A549 (cell line): ENCODE data around the gene HOXC13.

Experiments
- BHLHE40 ChIP-seq: IDR thresholded peaks from 2 replicates; pipeline ENCODE4 v1.6.1; 2012; ENCODE audit warnings: low read depth, low read length, inconsistent platforms
- CBX8 ChIP-seq: fragments of 200-600 bp; sonication (generic); IDR thresholded peaks from 2 replicates; pipeline ENCODE4 v1.6.1; 2016
- CTCF ChIP-seq: fragments of >200 bp; sonication (Bioruptor Twin); formaldehyde crosslinking; IDR thresholded peaks from 3 replicates; pipeline ENCODE4 v1.5.1; 2016
- EP300 ChIP-seq, 2 experiments: fragments of >200 bp; sonication (Bioruptor Twin); formaldehyde crosslinking; IDR thresholded peaks; 2 replicates in 1 of 2; 3 replicates in 1 of 2; pipeline ENCODE4 v1.6.1; 2016 to 2017
- FOSL2 ChIP-seq, 2 experiments: fragments of 450-650 bp in 1 of 2; fragments of >200 bp in 1 of 2; sonication (Bioruptor Twin) in 1 of 2; formaldehyde crosslinking; IDR thresholded peaks; 2 replicates each; pipeline versions ENCODE4 v1.5.0 to v1.6.1; 2016 to 2020; ENCODE audit warnings: mild to moderate bottlenecking in 1 of 2, moderate library complexity in 1 of 2
- KDM1A ChIP-seq: fragments of 200-600 bp; sonication (generic); IDR thresholded peaks from 2 replicates; pipeline ENCODE4 v1.6.1; 2016; ENCODE audit warnings: low read depth, mild to moderate bottlenecking
- MAFK ChIP-seq: fragments of 450-650 bp; IDR thresholded peaks from 2 replicates; pipeline ENCODE4 v1.6.1; 2014; ENCODE audit not compliant: partially characterized antibody
- NFE2L2 ChIP-seq: fragments of 150-350 bp; conservative IDR thresholded peaks from 2 replicates; pipeline ENCODE4 v1.6.1; 2014; ENCODE audit warnings: low read length
- POLR2A ChIP-seq: IDR thresholded peaks from 2 replicates; pipeline ENCODE4 v1.6.1; 2012; ENCODE audit warnings: mild to moderate bottlenecking, low read length
- RAD21 ChIP-seq, 2 experiments: fragments of >200 bp in 1 of 2; sonication (Bioruptor Twin) in 1 of 2; formaldehyde crosslinking in 1 of 2; IDR thresholded peaks in 1 of 2; conservative IDR thresholded peaks in 1 of 2; 2 replicates in 1 of 2; 3 replicates in 1 of 2; pipeline ENCODE4 v1.6.1; 2012 to 2018; ENCODE audit warnings: inconsistent platforms in 1 of 2
- RARB ChIP-seq: fragments of 250-450 bp; sonication (Bioruptor Pico); IDR thresholded peaks from 2 replicates; pipeline ENCODE4 v1.8.0; 2021; ENCODE audit warnings: mild to moderate bottlenecking, moderate library complexity
- RFX5 ChIP-seq: fragments of 450-650 bp; IDR thresholded peaks from 2 replicates; pipeline ENCODE4 v1.7.1; 2014; ENCODE audit warnings: antibody characterized with exemption, mild to moderate bottlenecking, moderate library complexity
- SREBF2 ChIP-seq: fragments of 450-650 bp; IDR thresholded peaks from 2 replicates; pipeline ENCODE4 v1.6.1; 2014; ENCODE audit warnings: mild to moderate bottlenecking, moderate library complexity

DNA sequence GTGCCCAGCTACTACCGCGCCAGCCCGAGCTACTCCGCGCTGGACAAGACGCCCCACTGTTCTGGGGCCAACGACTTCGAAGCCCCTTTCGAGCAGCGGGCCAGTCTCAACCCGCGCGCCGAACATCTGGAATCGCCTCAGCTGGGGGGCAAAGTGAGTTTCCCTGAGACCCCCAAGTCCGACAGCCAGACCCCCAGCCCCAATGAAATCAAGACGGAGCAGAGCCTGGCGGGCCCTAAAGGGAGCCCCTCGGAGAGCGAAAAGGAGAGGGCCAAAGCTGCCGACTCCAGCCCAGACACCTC is 47.0 kb downstream of the HOXC13 start:
- TF ChIP-seq CTCF: no peak
- no peak for TF ChIP-seq NFE2L2
- no peak for TF ChIP-seq BHLHE40
- TF ChIP-seq RAD21 (conservative IDR thresholded peaks at IDR 0.05 in 1 of 2, IDR thresholded peaks at IDR 0.05 in 1 of 2): no peak
- TF ChIP-seq SREBF2: no peak
- no peak for TF ChIP-seq RARB (CRISPR knock-in tag)
- TF ChIP-seq FOSL2 (IDR thresholded peaks at IDR 0.05): no peak
- TF ChIP-seq FOSL2 (CRISPR knock-in tag; IDR thresholded peaks at IDR 0.05): no peak
- no peak for TF ChIP-seq EP300 (IDR thresholded peaks at IDR 0.05)
- no peak for TF ChIP-seq CBX8
- TF ChIP-seq POLR2A: no peak
- no peak for TF ChIP-seq KDM1A
- no peak for TF ChIP-seq RFX5
- TF ChIP-seq MAFK: no peak
